HepG2 (cell line): ENCODE results near the gene UCKL1. TPM values are rescaled to one million over a fixed set of nuclear protein-coding genes. Genes with fewer than 3 reads are reported as not detected.

Experiments
- CBFB ChIP-seq: sonication (generic); formaldehyde crosslinking; IDR thresholded peaks from 2 replicates; pipeline ENCODE4 v1.4.0; 2020; ENCODE audit warnings: missing genetic modification reagents
- CBX1 ChIP-seq: IDR thresholded peaks from one replicate; pipeline ENCODE4 v1.6.1; 2016; ENCODE audit warnings: antibody characterized with exemption, low read depth
- CHD4 ChIP-seq: fragments of 200-600 bp; sonication (generic); IDR thresholded peaks from 2 replicates; pipeline ENCODE4 v1.7.0; 2017; ENCODE audit warnings: mild to moderate bottlenecking, low read length, borderline replicate concordance
- EEA1 ChIP-seq: sonication (generic); formaldehyde crosslinking; IDR thresholded peaks from 2 replicates; pipeline ENCODE4 v1.5.1; 2020; ENCODE audit warnings: mild to moderate bottlenecking, missing genetic modification reagents, borderline replicate concordance
- FLYWCH1 ChIP-seq: sonication (generic); formaldehyde crosslinking; IDR thresholded peaks from 2 replicates; pipeline ENCODE4 v1.8.1; 2023; ENCODE audit warnings: mild to moderate bottlenecking, missing genetic modification reagents
- GATA4 ChIP-seq: sonication (generic); IDR thresholded peaks from 2 replicates; pipeline ENCODE4 v1.6.1; 2016; ENCODE audit warnings: antibody characterized with exemption, low read depth, borderline replicate concordance
- MXI1 ChIP-seq: IDR thresholded peaks from 3 replicates; pipeline ENCODE4 v1.6.1; 2012; ENCODE audit warnings: low read depth, low read length, inconsistent platforms, borderline replicate concordance
- MYC ChIP-seq: sonication (generic); formaldehyde crosslinking; IDR thresholded peaks from 2 replicates; pipeline ENCODE4 v1.9.0; 2021; ENCODE audit warnings: missing genetic modification reagents, borderline replicate concordance
- SOX13 ChIP-seq, 3 experiments: fragments of 450-650 bp in 1 of 3; sonication (generic) in 1 of 3; formaldehyde crosslinking in 1 of 3; IDR thresholded peaks in 2 of 3; conservative IDR thresholded peaks in 1 of 3; 2 replicates each; pipeline versions ENCODE4 v1.5.0 to v1.6.1; 2016 to 2020; ENCODE audit warnings: antibody characterized with exemption in 1 of 3, mild to moderate bottlenecking in 1 of 3, missing compliant biosample characterization in 1 of 3, missing genetic modification reagents in 1 of 3, moderate library complexity in 1 of 3
- TBX2 ChIP-seq: sonication (generic); formaldehyde crosslinking; IDR thresholded peaks from 2 replicates; pipeline ENCODE4 v1.5.0; 2020; ENCODE audit warnings: missing genetic modification reagents, mild to moderate bottlenecking, borderline replicate concordance
- TBX3 ChIP-seq: fragments of 450-650 bp; IDR thresholded peaks from 2 replicates; pipeline ENCODE4 v1.6.1; 2017; ENCODE audit warnings: antibody characterized with exemption, mild to moderate bottlenecking, inconsistent platforms, borderline replicate concordance
- ZFP90 ChIP-seq: sonication (generic); formaldehyde crosslinking; IDR thresholded peaks from 2 replicates; pipeline ENCODE4 v1.8.0; 2022; ENCODE audit warnings: missing genetic modification reagents, mild to moderate bottlenecking, inconsistent platforms, borderline replicate concordance
- ZNF17 ChIP-seq: sonication (generic); formaldehyde crosslinking; IDR thresholded peaks from 2 replicates; pipeline ENCODE4 v1.5.0; 2020; ENCODE audit warnings: mild to moderate bottlenecking, missing genetic modification reagents
- ZNF230 ChIP-seq: sonication (generic); formaldehyde crosslinking; IDR thresholded peaks from 2 replicates; pipeline ENCODE4 v1.4.0; 2020; ENCODE audit warnings: mild to moderate bottlenecking, missing genetic modification reagents
- ZNF274 ChIP-seq: sonication (generic); formaldehyde crosslinking; IDR thresholded peaks from 2 replicates; pipeline ENCODE4 v1.5.1; 2020; ENCODE audit warnings: mild to moderate bottlenecking, missing genetic modification reagents
- ZNF746 ChIP-seq: sonication (generic); formaldehyde crosslinking; IDR thresholded peaks from 2 replicates; pipeline ENCODE4 v1.8.0; 2022; ENCODE audit warnings: mild to moderate bottlenecking, missing genetic modification reagents
- ZNF775 ChIP-seq: sonication (generic); formaldehyde crosslinking; IDR thresholded peaks from 2 replicates; pipeline ENCODE4 v1.4.0; 2020; ENCODE audit warnings: missing genetic modification reagents, mild to moderate bottlenecking, moderate library complexity, borderline replicate concordance
- ZNF782 ChIP-seq: sonication (generic); formaldehyde crosslinking; IDR thresholded peaks from 2 replicates; pipeline ENCODE4 v1.4.0; 2020; ENCODE audit warnings: missing genetic modification reagents, mild to moderate bottlenecking, borderline replicate concordance
- polyA plus RNA-seq, 8 experiments: library from polyadenylated mRNA; depleted of rRNA in 3 of 8; stranded (reverse) in 7 of 8; unstranded in 1 of 8; fragments of >200 nt; fragmentation: Illumina TruSeq in 4 of 8; extraction: Trizol in 4 of 8; gene quantifications; 2 replicates each; pipeline versions ENCODE4 v1.2.1 to v1.2.3, GENCODE V29; 2011 to 2016; ENCODE audit warnings: low read depth in 4 of 8, missing spikeins in 1 of 8, mixed read lengths in 1 of 8; ENCODE audit not compliant: insufficient read depth in 1 of 8
- total RNA-seq, 5 experiments: library from RNA; depleted of rRNA; stranded (reverse); fragments of >200 nt; fragmentation: Illumina TruSeq; extraction: Trizol; gene quantifications; 2 replicates each; pipeline ENCODE4 v1.2.3, GENCODE V29; 2016; ENCODE audit warnings: low read depth in 1 of 5
- TF ChIP-seq, protein P1 (sequence below): sonication (generic); formaldehyde crosslinking; IDR thresholded peaks from 2 replicates; pipeline ENCODE4 v1.4.0; 2020; ENCODE audit warnings: mild to moderate bottlenecking, missing genetic modification reagents
- TF ChIP-seq, protein P2 (sequence below): sonication (generic); formaldehyde crosslinking; IDR thresholded peaks from 2 replicates; pipeline ENCODE4 v1.5.0; 2020; ENCODE audit warnings: mild to moderate bottlenecking, missing genetic modification reagents, borderline replicate concordance
- TF ChIP-seq, protein P3 (sequence below): sonication (generic); formaldehyde crosslinking; IDR thresholded peaks from 2 replicates; pipeline ENCODE4 v1.5.1; 2020; ENCODE audit warnings: missing genetic modification reagents, mild to moderate bottlenecking, borderline replicate concordance

The UCKL1 gene
- total and polyA plus RNA-seq, 2 of the 13 experiments (the other 11 are each of a cell fraction or from before 2014, with no cell fraction given), result 50.2 to 126 TPM

DNA sequence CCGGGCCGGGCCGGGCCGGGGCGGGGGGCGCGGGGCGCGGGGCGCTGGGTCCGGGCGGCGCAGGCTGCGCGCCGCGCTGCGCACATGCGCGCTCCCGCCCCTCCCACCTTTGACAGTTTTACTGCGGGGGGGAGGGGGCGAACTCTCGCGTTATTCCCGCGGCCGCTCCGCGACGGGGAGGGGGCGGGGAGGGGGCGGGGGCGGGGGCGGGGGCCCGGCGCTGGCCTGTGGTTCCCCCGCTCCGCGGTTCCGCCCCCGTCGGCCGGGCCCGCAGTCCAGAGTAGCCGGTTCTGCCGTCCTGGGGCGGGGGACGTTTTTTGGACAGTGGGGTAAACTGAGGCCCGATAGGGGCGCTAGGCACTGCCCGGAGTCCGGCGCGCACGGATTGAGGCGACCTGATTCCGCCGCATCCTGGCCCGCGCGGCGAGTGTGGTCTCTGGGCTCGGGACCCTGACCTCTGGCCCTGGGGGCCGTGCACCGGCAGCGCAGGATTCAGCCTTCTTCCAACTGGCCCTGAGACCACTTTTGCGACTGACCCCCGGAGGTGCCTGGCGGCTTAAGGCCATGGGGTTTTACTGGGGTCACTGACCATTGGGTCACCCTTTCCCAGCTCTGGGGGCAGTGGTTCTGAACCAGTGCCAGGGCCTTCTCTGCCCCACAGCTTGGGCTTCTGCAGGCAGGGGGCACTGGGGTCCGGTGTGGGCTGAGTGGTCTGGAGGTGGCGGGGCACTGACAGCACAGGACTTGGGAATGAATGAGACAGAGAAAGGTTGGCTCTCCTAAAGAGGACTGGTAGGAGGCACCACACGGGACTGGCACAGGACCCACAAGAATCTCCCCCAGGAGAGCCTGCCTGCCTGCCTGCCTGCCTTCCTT lies 13.9 kb upstream of the UCKL1 start, which contains the start of gene ZNF512B (continued):
- peak; percentile 71 for TF ChIP-seq MYC (CRISPR knock-in tag)
- TF ChIP-seq, protein P1, sequence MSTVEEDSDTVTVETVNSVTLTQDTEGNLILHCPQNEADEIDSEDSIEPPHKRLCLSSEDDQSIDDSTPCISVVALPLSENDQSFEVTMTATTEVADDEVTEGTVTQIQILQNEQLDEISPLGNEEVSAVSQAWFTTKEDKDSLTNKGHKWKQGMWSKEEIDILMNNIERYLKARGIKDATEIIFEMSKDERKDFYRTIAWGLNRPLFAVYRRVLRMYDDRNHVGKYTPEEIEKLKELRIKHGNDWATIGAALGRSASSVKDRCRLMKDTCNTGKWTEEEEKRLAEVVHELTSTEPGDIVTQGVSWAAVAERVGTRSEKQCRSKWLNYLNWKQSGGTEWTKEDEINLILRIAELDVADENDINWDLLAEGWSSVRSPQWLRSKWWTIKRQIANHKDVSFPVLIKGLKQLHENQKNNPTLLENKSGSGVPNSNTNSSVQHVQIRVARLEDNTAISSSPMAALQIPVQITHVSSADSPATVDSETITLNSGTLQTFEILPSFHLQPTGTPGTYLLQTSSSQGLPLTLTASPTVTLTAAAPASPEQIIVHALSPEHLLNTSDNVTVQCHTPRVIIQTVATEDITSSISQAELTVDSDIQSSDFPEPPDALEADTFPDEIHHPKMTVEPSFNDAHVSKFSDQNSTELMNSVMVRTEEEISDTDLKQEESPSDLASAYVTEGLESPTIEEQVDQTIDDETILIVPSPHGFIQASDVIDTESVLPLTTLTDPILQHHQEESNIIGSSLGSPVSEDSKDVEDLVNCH, result no peak
- TF ChIP-seq CBX1, result no peak
- TF ChIP-seq, protein P2, sequence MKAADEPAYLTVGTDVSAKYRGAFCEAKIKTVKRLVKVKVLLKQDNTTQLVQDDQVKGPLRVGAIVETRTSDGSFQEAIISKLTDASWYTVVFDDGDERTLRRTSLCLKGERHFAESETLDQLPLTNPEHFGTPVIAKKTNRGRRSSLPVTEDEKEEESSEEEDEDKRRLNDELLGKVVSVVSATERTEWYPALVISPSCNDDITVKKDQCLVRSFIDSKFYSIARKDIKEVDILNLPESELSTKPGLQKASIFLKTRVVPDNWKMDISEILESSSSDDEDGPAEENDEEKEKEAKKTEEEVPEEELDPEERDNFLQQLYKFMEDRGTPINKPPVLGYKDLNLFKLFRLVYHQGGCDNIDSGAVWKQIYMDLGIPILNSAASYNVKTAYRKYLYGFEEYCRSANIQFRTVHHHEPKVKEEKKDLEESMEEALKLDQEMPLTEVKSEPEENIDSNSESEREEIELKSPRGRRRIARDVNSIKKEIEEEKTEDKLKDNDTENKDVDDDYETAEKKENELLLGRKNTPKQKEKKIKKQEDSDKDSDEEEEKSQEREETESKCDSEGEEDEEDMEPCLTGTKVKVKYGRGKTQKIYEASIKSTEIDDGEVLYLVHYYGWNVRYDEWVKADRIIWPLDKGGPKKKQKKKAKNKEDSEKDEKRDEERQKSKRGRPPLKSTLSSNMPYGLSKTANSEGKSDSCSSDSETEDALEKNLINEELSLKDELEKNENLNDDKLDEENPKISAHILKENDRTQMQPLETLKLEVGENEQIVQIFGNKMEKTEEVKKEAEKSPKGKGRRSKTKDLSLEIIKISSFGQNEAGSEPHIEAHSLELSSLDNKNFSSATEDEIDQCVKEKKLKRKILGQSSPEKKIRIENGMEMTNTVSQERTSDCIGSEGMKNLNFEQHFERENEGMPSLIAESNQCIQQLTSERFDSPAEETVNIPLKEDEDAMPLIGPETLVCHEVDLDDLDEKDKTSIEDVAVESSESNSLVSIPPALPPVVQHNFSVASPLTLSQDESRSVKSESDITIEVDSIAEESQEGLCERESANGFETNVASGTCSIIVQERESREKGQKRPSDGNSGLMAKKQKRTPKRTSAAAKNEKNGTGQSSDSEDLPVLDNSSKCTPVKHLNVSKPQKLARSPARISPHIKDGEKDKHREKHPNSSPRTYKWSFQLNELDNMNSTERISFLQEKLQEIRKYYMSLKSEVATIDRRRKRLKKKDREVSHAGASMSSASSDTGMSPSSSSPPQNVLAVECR (CRISPR knock-in tag), result peak; percentile 76
- TF ChIP-seq ZNF782 (CRISPR knock-in tag), result peak; percentile 46; the same call in 1 of the 2 replicates
- TF ChIP-seq, protein P3, sequence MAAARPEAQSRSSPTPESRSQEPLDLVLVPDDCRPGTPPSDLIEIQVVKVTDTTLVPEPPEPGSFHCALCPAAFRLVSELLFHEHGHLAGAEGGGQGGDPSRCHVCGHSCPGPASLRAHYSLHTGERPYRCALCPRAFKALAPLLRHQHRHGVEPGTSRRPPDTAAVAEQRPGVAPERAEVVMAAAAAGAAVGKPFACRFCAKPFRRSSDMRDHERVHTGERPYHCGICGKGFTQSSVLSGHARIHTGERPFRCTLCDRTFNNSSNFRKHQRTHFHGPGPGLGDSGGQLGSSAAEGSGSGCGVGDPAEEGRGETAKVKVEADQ (CRISPR knock-in tag), result no peak
- no peak for TF ChIP-seq FLYWCH1 (CRISPR knock-in tag)
- no peak for TF ChIP-seq EEA1 (CRISPR knock-in tag)
- TF ChIP-seq TBX2 (CRISPR knock-in tag), result peak; percentile 72; the same call in 1 of the 2 replicates
- TF ChIP-seq ZNF230 (CRISPR knock-in tag), result peak; percentile 72; the same call in 1 of the 2 replicates
- peak; percentile 93 for TF ChIP-seq MXI1
- 0 out of 2 replicates have a peak, but pooled peaks have one; percentile 42 for TF ChIP-seq ZFP90 (CRISPR knock-in tag)
- TF ChIP-seq ZNF746 (CRISPR knock-in tag), result no peak; the same call in 1 of the 2 replicates
- no peak for TF ChIP-seq ZNF775
- TF ChIP-seq ZNF17 (CRISPR knock-in tag), result no peak
- no peak; the same call in none of the 2 replicates for TF ChIP-seq CBFB (CRISPR knock-in tag)
- peak; percentile 90; the same call in 1 of the 2 replicates for TF ChIP-seq ZNF274 (CRISPR knock-in tag)
- TF ChIP-seq SOX13 (IDR thresholded peaks at IDR 0.05), result no peak
- TF ChIP-seq SOX13 (CRISPR knock-in tag; conservative IDR thresholded peaks at IDR 0.05 in 1 of 2, IDR thresholded peaks at IDR 0.05 in 1 of 2), result 0 out of 4 replicates have a peak, but pooled peaks of 1 of the 2 experiments have one; percentile 9
- TF ChIP-seq TBX3, result no peak
- TF ChIP-seq GATA4, result no peak
- TF ChIP-seq CHD4, result no peak
